ENCODE measurements around the gene HBE1. TPM values are rescaled to one million over a fixed set of nuclear protein-coding genes. Genes with fewer than 3 reads are reported as not detected.

The HBE1 gene
- total and polyA plus RNA-seq, 9 of the 15 experiments (the other 6 are each of a cell fraction or from before 2014, with no cell fraction given) = 612 to 10,250 (median 2,181) TPM

DNA sequence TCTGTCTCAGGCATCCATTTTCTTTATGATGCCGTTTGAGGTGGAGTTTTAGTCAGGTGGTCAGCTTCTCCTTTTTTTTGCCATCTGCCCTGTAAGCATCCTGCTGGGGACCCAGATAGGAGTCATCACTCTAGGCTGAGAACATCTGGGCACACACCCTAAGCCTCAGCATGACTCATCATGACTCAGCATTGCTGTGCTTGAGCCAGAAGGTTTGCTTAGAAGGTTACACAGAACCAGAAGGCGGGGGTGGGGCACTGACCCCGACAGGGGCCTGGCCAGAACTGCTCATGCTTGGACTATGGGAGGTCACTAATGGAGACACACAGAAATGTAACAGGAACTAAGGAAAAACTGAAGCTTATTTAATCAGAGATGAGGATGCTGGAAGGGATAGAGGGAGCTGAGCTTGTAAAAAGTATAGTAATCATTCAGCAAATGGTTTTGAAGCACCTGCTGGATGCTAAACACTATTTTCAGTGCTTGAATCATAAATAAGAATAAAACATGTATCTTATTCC lies 10.9 kb upstream of the HBE1 start (continued):
- TF ChIP-seq, protein P1, sequence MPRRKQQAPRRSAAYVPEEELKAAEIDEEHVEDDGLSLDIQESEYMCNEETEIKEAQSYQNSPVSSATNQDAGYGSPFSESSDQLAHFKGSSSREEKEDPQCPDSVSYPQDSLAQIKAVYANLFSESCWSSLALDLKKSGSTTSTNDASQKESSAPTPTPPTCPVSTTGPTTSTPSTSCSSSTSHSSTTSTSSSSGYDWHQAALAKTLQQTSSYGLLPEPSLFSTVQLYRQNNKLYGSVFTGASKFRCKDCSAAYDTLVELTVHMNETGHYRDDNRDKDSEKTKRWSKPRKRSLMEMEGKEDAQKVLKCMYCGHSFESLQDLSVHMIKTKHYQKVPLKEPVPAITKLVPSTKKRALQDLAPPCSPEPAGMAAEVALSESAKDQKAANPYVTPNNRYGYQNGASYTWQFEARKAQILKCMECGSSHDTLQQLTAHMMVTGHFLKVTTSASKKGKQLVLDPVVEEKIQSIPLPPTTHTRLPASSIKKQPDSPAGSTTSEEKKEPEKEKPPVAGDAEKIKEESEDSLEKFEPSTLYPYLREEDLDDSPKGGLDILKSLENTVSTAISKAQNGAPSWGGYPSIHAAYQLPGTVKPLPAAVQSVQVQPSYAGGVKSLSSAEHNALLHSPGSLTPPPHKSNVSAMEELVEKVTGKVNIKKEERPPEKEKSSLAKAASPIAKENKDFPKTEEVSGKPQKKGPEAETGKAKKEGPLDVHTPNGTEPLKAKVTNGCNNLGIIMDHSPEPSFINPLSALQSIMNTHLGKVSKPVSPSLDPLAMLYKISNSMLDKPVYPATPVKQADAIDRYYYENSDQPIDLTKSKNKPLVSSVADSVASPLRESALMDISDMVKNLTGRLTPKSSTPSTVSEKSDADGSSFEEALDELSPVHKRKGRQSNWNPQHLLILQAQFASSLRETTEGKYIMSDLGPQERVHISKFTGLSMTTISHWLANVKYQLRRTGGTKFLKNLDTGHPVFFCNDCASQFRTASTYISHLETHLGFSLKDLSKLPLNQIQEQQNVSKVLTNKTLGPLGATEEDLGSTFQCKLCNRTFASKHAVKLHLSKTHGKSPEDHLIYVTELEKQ (CRISPR knock-in tag; IDR thresholded peaks at IDR 0.05) = peak; percentile 63; the same call in 1 of the 2 replicates
- TF ChIP-seq SIRT6 (IDR thresholded peaks at IDR 0.05; ENCODE audit: low read depth, low read length) (no peak), ILK (tag; IDR thresholded peaks at IDR 0.05; ENCODE audit: borderline replicate concordance, low read depth) (no peak), MBD1 (CRISPR knock-in tag; IDR thresholded peaks at IDR 0.05) (no peak), KDM1A (IDR thresholded peaks at IDR 0.05) (peak; percentile 96 to 97), ZBTB34 (CRISPR knock-in tag; IDR thresholded peaks at IDR 0.05) (no peak), SMARCC2 (IDR thresholded peaks at IDR 0.05; ENCODE audit: low read depth) (peak; percentile 99), MED1 (CRISPR knock-in tag; IDR thresholded peaks at IDR 0.05; ENCODE audit: borderline replicate concordance) (no peak)
- TF ChIP-seq, protein P2, sequence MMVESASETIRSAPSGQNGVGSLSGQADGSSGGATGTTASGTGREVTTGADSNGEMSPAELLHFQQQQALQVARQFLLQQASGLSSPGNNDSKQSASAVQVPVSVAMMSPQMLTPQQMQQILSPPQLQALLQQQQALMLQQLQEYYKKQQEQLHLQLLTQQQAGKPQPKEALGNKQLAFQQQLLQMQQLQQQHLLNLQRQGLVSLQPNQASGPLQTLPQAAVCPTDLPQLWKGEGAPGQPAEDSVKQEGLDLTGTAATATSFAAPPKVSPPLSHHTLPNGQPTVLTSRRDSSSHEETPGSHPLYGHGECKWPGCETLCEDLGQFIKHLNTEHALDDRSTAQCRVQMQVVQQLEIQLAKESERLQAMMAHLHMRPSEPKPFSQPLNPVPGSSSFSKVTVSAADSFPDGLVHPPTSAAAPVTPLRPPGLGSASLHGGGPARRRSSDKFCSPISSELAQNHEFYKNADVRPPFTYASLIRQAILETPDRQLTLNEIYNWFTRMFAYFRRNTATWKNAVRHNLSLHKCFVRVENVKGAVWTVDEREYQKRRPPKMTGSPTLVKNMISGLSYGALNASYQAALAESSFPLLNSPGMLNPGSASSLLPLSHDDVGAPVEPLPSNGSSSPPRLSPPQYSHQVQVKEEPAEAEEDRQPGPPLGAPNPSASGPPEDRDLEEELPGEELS (CRISPR knock-in tag; IDR thresholded peaks at IDR 0.05; ENCODE audit: borderline replicate concordance) = no peak
- TF ChIP-seq, protein P3, sequence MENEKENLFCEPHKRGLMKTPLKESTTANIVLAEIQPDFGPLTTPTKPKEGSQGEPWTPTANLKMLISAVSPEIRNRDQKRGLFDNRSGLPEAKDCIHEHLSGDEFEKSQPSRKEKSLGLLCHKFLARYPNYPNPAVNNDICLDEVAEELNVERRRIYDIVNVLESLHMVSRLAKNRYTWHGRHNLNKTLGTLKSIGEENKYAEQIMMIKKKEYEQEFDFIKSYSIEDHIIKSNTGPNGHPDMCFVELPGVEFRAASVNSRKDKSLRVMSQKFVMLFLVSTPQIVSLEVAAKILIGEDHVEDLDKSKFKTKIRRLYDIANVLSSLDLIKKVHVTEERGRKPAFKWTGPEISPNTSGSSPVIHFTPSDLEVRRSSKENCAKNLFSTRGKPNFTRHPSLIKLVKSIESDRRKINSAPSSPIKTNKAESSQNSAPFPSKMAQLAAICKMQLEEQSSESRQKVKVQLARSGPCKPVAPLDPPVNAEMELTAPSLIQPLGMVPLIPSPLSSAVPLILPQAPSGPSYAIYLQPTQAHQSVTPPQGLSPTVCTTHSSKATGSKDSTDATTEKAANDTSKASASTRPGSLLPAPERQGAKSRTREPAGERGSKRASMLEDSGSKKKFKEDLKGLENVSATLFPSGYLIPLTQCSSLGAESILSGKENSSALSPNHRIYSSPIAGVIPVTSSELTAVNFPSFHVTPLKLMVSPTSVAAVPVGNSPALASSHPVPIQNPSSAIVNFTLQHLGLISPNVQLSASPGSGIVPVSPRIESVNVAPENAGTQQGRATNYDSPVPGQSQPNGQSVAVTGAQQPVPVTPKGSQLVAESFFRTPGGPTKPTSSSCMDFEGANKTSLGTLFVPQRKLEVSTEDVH (IDR thresholded peaks at IDR 0.05; ENCODE audit: low read depth, partially characterized antibody) = peak; percentile 35

Data from K562 (cell line).